Breast epithelium (tissue), 4 donors: ENCODE results near the gene KRTAP2-4. TPM values are rescaled to one million over a fixed set of nuclear protein-coding genes. Genes with fewer than 3 reads are reported as not detected.
"Not testable (repeated sequence)": the region's sequence is repeated elsewhere in the genome, so short reads cannot be mapped to it uniquely, and the experiment has no call there.

Source experiments
- DNase-seq, 2 donors: peaks; one replicate each; pipeline ENCODE4 v3.0.0-alpha.2; 2019; ENCODE audit warnings: low spot score in 2 of 2
- H3K27ac ChIP-seq, 2 donors: fragments of 200-600 bp; sonication (generic) in 1 of 2; one replicate each; pipeline ENCODE4 v1.5.1; 2016 to 2019; ENCODE audit warnings: mild to moderate bottlenecking in 1 of 2
- H3K27me3 ChIP-seq, 2 donors: fragments of 200-600 bp; sonication (generic) in 1 of 2; one replicate each; pipeline versions ENCODE4 v1.5.1 to v1.6.0; 2017 to 2019; ENCODE audit warnings: control low read depth in 1 of 2, mild to moderate bottlenecking in 1 of 2
- H3K36me3 ChIP-seq: fragments of 200-600 bp; one replicate; pipeline ENCODE4 v1.5.1; 2019
- H3K4me1 ChIP-seq, 2 donors: fragments of 200-600 bp; sonication (generic); one replicate each; pipeline ENCODE4 v1.5.1; 2016 to 2019; ENCODE audit warnings: control low read depth in 1 of 2
- H3K4me3 ChIP-seq, 3 donors: fragments of 200-600 bp; sonication (generic); 1 replicate in 2 of 3; 2 replicates in 1 of 3; pipeline ENCODE4 v1.5.1; 2016 to 2019; ENCODE audit warnings: mild to moderate bottlenecking in 3 of 3, moderate library complexity in 2 of 3
- H3K9me3 ChIP-seq, 2 donors: fragments of 200-600 bp; sonication (generic) in 1 of 2; one replicate each; pipeline ENCODE4 v1.5.1; 2016 to 2019; ENCODE audit warnings: control low read depth in 1 of 2
- POLR2A ChIP-seq: fragments of 450-650 bp; IDR thresholded peaks from one replicate; pipeline ENCODE4 v1.6.1; 2016; ENCODE audit warnings: antibody characterized with exemption, mild to moderate bottlenecking, moderate library complexity
- POLR2AphosphoS5 ChIP-seq, 3 donors: sonication (generic); formaldehyde crosslinking; IDR thresholded peaks; one replicate each; pipeline ENCODE4 v1.6.1; 2017; ENCODE audit warnings: antibody characterized with exemption in 3 of 3
- intact Hi-C: fragments of 100-400 bp; cut with DNase I; formaldehyde crosslinking; loops from one replicate; pipeline ENCODE4 v1.15.1; 2023; ENCODE audit warnings: low total_unique reads
- total RNA-seq, 3 donors: library from RNA; depleted of rRNA; stranded (reverse); fragments of >200 nt; gene quantifications; one replicate each; pipeline ENCODE4 v1.1.0, GENCODE V29; 2016
- TF ChIP-seq, protein P1 (sequence below), 3 donors: fragments of 450-650 bp; IDR thresholded peaks; one replicate each; pipeline ENCODE4 v1.5.1; 2016 to 2017; ENCODE audit warnings: antibody characterized with exemption in 3 of 3, mild to moderate bottlenecking in 3 of 3, moderate library complexity in 3 of 3

The KRTAP2-4 gene, protein sequence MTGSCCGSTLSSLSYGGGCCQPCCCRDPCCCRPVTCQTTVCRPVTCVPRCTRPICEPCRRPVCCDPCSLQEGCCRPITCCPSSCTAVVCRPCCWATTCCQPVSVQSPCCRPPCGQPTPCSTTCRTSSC
- not detected for total RNA-seq

DNA sequence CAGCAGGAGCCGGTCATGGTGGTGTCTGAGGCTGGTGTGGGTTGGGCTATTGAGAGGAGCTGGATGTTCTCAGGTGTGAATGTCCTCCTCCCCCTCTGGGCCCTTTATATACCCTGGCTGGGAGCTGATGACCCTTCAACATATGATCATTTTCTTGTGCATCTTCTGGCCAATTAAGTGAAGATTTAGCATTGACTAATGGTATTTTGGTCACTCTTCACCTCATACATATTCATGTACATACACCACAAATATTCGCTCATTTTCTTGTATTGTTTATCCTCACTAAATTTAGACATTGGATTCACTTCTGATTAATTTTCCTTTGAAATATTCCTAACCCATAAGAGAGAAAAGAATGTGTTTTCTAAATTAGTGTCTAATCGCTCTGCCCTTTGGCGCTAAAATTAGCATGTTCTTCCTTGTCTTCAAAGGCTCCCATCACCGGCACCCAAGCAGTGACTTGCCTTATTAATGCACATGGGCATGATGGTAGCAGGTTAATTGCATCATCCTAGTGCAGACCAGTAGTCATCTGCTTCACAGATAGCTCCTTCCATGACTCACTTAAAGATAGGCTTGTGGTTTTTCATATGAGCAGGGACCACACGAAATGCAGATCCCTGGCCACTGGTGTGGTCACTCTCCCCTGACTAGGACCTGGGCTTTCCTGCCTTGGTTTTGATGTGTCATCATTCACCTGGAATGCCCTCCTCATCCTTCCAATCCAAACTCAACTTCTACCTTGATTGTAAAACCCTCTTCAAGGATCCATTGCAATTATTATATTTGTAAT is at the start of gene KRTAP2-4:
Gene KRTAP2-4 (minus strand): TSS at position 51 of the 796 bp plus-strand sequence. CDS start 34 bp downstream, at position 17.
- DNase-seq: no peak
- no peaks in the 10 kb centered on the region for H3K4me1 ChIP-seq
- H3K4me3 ChIP-seq: no peak within 1 kb of the TSS
- no peaks in the 10 kb centered on the region for H3K9me3 ChIP-seq
- H3K27me3 ChIP-seq: no peaks in the 10 kb centered on the region
- TF ChIP-seq POLR2A: no peak
- TF ChIP-seq POLR2AphosphoS5 (IDR thresholded peaks at IDR 0.05): no peak
- TF ChIP-seq, protein P1, sequence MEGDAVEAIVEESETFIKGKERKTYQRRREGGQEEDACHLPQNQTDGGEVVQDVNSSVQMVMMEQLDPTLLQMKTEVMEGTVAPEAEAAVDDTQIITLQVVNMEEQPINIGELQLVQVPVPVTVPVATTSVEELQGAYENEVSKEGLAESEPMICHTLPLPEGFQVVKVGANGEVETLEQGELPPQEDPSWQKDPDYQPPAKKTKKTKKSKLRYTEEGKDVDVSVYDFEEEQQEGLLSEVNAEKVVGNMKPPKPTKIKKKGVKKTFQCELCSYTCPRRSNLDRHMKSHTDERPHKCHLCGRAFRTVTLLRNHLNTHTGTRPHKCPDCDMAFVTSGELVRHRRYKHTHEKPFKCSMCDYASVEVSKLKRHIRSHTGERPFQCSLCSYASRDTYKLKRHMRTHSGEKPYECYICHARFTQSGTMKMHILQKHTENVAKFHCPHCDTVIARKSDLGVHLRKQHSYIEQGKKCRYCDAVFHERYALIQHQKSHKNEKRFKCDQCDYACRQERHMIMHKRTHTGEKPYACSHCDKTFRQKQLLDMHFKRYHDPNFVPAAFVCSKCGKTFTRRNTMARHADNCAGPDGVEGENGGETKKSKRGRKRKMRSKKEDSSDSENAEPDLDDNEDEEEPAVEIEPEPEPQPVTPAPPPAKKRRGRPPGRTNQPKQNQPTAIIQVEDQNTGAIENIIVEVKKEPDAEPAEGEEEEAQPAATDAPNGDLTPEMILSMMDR (IDR thresholded peaks at IDR 0.05): no peak
- H3K36me3 ChIP-seq: no peaks in the 10 kb centered on the region
- intact Hi-C loops: no loop called here
- no peak within 1 kb of the TSS for H3K27ac ChIP-seq

DNA sequence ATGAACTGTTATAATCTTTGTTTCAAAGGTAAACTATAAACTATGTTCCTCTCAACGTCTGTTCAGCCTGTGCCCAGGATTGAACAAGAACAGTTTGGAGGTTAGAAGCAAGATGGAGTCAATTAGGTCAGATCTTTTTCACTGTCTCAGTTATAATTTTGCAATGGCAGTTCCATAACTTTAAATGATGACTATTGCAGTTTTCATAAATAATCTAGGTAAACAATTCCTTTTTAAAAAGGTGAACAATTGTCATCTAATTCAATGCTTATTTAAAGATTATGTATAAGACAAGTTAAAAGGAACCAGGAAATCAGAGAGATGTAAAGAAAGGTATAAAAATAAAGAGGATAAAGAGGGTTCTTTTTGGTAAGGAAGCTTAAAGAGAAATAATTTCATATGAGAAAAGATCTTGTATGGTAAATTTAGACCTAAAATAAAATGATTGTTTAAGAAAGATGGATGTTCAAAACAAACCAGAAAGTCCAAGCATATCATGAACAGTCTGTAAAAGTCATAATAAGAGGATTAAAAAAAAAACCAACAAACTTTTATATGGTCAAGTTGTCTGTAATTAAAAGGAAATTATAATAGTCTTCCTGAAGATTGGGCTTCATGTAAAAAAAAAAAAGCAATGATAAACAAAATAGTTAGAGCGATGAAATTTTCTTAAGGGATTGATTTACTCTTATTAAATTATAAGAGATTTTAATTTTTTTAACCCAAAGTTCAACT is 45.6 kb upstream of the KRTAP2-4 start:
- no peaks in the 10 kb centered on the region for H3K27me3 ChIP-seq
- no peak overlapping the region for H3K27ac ChIP-seq
- intact Hi-C loops: no loop called here
- DNase-seq: no peak
- no peaks in the 10 kb centered on the region for H3K9me3 ChIP-seq
- H3K4me1 ChIP-seq: no peaks in the 10 kb centered on the region
- H3K36me3 ChIP-seq: no peaks in the 10 kb centered on the region
- H3K4me3 ChIP-seq: no peak overlapping the region
- TF ChIP-seq, protein P1 (IDR thresholded peaks at IDR 0.05): no peak
- no peak for TF ChIP-seq POLR2AphosphoS5 (IDR thresholded peaks at IDR 0.05)
- no peak for TF ChIP-seq POLR2A

DNA sequence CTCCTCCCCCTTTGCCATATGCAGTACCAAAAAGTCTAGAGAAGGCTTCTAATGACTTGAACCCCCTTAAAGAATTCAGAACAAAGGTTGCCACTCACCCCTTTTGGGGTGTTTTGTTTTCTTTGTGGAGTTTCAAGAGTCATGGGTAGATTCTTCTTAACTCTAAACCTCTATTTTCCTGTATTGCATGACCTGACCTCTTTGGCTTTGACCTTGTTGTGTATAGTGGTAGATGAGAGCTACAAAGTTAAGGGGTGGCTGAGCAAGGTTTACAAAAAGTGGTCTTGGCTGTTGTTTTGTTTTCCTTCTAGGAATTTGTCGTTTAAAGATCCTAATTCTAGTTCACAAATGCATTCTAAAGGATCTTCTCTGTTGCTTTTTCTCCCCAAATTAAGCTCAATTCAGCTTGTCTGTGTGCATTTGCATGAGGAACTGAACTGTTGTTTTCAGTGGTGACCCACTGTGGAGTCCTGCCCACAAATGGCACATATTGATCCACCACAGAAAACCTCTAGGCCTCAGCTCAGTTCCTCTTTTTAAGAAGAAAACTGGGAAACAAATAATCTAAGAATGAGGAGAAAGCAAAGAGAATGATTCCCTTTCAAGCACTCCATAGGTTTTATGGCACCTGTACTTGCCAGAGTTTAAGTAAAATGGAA is 43.2 kb upstream of the KRTAP2-4 start:
- H3K27me3 ChIP-seq, H3K4me1 ChIP-seq, H3K27ac ChIP-seq, H3K36me3 ChIP-seq, H3K9me3 ChIP-seq, DNase-seq, H3K4me3 ChIP-seq, intact Hi-C loops: not testable (repeated sequence)

DNA sequence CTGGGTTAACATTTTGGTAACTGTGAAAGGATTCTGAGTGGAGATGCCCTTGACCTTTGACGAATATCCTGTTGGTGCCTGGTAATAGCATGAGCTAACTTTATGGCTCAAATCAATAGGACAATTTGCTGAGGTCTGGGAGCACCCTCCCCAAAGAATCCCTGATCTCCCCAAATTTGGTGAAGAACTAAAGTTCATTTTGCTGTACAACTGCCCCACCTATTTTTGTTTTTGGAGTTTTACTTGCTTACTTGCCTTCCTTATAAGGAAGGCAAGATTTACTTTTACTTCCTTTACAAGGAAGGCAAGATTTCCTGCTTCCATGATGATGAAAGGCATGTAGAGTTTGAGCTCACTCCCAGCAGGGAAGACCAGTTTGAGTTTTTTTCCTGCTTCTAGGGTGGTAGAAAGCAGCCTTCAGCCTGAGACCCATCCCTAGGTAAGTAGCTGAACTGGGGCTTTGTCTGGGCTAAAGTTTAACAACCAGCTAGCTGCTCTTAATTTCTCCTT is 42.3 kb upstream of the KRTAP2-4 start:
- H3K27ac ChIP-seq: no peak overlapping the region
- DNase-seq: no peak
- H3K36me3 ChIP-seq: no peaks in the 10 kb centered on the region
- no peak overlapping the region for H3K4me3 ChIP-seq
- TF ChIP-seq POLR2A (no peak), POLR2AphosphoS5 (IDR thresholded peaks at IDR 0.05) (no peak)
- TF ChIP-seq, protein P1 (IDR thresholded peaks at IDR 0.05): no peak
- H3K9me3 ChIP-seq: no peaks in the 10 kb centered on the region
- no peaks in the 10 kb centered on the region for H3K27me3 ChIP-seq
- intact Hi-C loops: no loop called here
- H3K4me1 ChIP-seq: no peaks in the 10 kb centered on the region

DNA sequence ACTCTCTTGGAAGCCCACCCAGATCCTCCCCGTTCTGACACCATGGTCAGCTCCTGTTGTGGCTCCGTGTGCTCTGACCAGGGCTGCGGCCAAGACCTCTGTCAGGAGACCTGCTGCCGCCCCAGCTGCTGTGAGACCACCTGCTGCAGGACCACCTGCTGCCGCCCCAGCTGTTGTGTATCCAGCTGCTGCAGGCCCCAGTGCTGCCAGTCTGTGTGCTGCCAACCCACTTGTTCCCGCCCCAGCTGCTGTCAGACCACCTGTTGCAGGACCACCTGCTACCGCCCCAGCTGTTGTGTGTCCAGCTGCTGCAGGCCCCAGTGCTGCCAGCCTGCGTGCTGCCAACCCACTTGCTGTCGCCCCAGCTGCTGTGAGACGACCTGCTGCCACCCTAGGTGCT is 39.7 kb upstream of the KRTAP2-4 start, which contains the start of gene KRTAP4-9:
Gene KRTAP4-9 (plus strand): TSS at position 43 of the 400 bp plus-strand sequence. CDS start 0 bp downstream, at position 43.
- H3K9me3 ChIP-seq, H3K4me3 ChIP-seq, intact Hi-C loops, H3K36me3 ChIP-seq, H3K27me3 ChIP-seq, H3K4me1 ChIP-seq, DNase-seq, H3K27ac ChIP-seq: not testable (repeated sequence)

DNA sequence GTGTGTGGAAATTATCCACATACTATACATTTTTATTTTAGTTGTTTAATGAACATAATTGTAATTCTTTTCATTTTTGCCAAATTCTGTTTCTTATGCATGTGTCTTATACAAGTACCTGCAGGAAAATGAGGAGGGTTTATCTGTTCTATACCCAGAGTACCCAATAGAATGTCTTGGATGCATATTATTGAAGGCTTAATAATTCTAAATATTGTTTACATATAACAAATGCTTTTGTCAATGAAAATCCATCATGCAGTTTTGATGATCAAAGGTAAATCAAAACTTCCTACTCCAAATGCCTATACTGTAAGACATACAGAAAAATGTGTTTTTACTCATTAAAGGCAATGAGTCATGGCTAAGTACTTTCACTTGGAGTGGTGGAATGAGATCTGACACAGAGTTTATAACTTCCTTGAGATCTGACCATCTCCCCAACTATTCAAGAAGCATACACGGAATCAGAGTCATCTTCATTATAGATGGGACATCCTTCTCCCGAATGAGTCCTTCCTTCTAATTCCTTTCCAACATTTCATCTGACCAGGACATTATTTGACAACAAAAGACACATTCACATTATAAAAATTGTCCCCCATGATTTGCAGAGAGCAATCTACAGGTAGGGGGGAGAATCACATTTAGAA is 38.8 kb upstream of the KRTAP2-4 start:
- not testable (repeated sequence) for H3K4me3 ChIP-seq, DNase-seq, H3K27ac ChIP-seq, H3K9me3 ChIP-seq, H3K27me3 ChIP-seq, H3K4me1 ChIP-seq, H3K36me3 ChIP-seq
- intact Hi-C loops: loop anchor here (5.0 kb wide), 1 partner anchor 122 kb away; the partner anchor contains the start of gene KRT40
